Caco-2 (cell line): ENCODE data around the gene MR1. TPM values are rescaled to one million over a fixed set of nuclear protein-coding genes. Genes with fewer than 3 reads are reported as not detected.

ENCODE experiments used
- BruUV-seq: library from RNA; stranded (reverse); fragments of 400-500 nt; replicated peaks from 2 replicates; lab custom pipeline; 2021; lab: Mats Ljungman, UMichigan
- CTCF ChIA-PET: fragments of 300-600 bp; sonication (Branson Sonifier 250); formaldehyde crosslinking; loops from one replicate; lab custom pipeline; 2022; ENCODE audit warnings: antibody characterized with exemption; lab: Charles Lee
- POLR2A ChIA-PET: fragments of 300-600 bp; sonication (Branson Sonifier 250); formaldehyde crosslinking; loops from one replicate; lab custom pipeline; 2022; ENCODE audit warnings: antibody characterized with exemption; lab: Charles Lee
- DNase-seq, 2 experiments: peaks; one replicate each; pipeline versions ENCODE4 v3.0.0 to v3.0.0-alpha.2; 2020 to 2022
- H3K27me3 ChIP-seq: replicated peaks from 2 replicates; pipeline ENCODE4 v1.6.0; 2011; ENCODE audit warnings: low read length; ENCODE audit not compliant: control insufficient read depth, insufficient read depth
- H3K36me3 ChIP-seq: 2 replicates; pipeline ENCODE4 v1.5.1; 2011; ENCODE audit warnings: low read length; ENCODE audit not compliant: control insufficient read depth, insufficient read depth
- H3K4me1 ChIP-seq: fragments of 250-450 bp; sonication (Bioruptor Pico); 2 replicates; pipeline ENCODE4 v1.5.1; 2020; ENCODE audit warnings: mild to moderate bottlenecking
- H3K4me3 ChIP-seq: 2 replicates; pipeline ENCODE4 v1.5.1; 2011; ENCODE audit warnings: low read depth, mild to moderate bottlenecking, control low read depth, low read length
- H3K9me3 ChIP-seq: fragments of 250-450 bp; sonication (Bioruptor Pico); 2 replicates; pipeline ENCODE4 v1.5.1; 2020; ENCODE audit warnings: mild to moderate bottlenecking, moderate library complexity
- H3K27ac Mint-ChIP-seq: one replicate; pipeline ENCODE4 v1.8.0; 2022; ENCODE audit warnings: mixed read lengths; ENCODE audit not compliant: unreplicated experiment
- H3K27me3 Mint-ChIP-seq: one replicate; pipeline ENCODE4 v1.8.0; 2022; ENCODE audit warnings: mixed read lengths; ENCODE audit not compliant: insufficient read depth, unreplicated experiment
- H3K36me3 Mint-ChIP-seq: one replicate; pipeline ENCODE4 v1.8.0; 2022; ENCODE audit warnings: mild to moderate bottlenecking, mixed read lengths; ENCODE audit not compliant: insufficient read depth, unreplicated experiment
- H3K4me1 Mint-ChIP-seq: one replicate; pipeline ENCODE4 v1.8.0; 2022; ENCODE audit warnings: low read depth, mixed read lengths; ENCODE audit not compliant: unreplicated experiment
- H3K4me3 Mint-ChIP-seq: one replicate; pipeline ENCODE4 v1.8.0; 2022; ENCODE audit warnings: mild to moderate bottlenecking, moderate library complexity, mixed read lengths; ENCODE audit not compliant: unreplicated experiment
- H3K9me3 Mint-ChIP-seq: one replicate; pipeline ENCODE4 v1.8.0; 2022; ENCODE audit warnings: mixed read lengths; ENCODE audit not compliant: unreplicated experiment
- intact Hi-C: fragments of 100-400 bp; cut with micrococcal nuclease; formaldehyde crosslinking; loops from one replicate; pipeline ENCODE4 v1.10.0; 2022; ENCODE audit not compliant: unreplicated experiment
- total RNA-seq: library from RNA; stranded (reverse); gene quantifications from 2 replicates; pipeline ENCODE4 v1.2.3, GENCODE V29; 2022
- TF ChIP-seq, protein P1 (sequence below), 2 experiments: fragments of 200-600 bp in 1 of 2; IDR thresholded peaks; 1 replicate in 1 of 2; 2 replicates in 1 of 2; pipeline versions ENCODE4 v1.5.1 to v1.8.0; 2011 to 2022; ENCODE audit warnings: antibody characterized with exemption in 1 of 2, control low read depth in 1 of 2, inconsistent platforms in 1 of 2, low read depth in 1 of 2, low read length in 1 of 2, mild to moderate bottlenecking in 1 of 2, moderate library complexity in 1 of 2; ENCODE audit not compliant: insufficient read depth in 1 of 2, severe bottlenecking in 1 of 2, unreplicated experiment in 1 of 2

Gene MR1
- total RNA-seq, 1 experiment from 2014 or later: 2.5 TPM

DNA sequence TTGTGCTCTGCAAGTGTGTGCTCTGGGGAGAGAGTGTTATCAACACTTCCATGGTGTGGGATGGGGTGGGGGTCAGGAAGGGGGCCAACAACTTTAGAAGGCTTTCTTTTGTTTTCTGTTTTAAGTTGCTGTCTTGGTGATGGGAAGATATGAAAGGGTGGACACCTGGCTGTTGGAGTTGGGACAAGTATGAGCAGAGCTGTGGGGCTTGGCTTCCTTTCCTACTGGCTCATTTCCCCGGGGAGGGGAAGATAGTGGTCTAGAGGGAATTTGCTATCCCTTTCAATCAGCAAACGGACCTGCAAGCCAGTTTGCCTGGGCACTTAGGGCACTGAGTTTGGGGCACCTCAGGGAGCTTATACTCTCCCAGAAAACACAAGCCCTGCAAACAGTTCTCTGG, 73.9 kb downstream of the MR1 start:
- Mint-ChIP-seq H3K36me3 (peaks cover 19% of the 10 kb centered on the region), H3K4me1 (peaks cover 77% of the 10 kb centered on the region), H3K4me3 (no peak overlapping the region), H3K9me3 (no peaks in the 10 kb centered on the region), H3K27me3 (no peaks in the 10 kb centered on the region), H3K27ac (peak overlapping the region; percentile 90)
- intact Hi-C loops: loop anchor here (1.0 kb wide), 1 partner anchor 35 kb away; no protein-coding TSS in a partner anchor
- TF ChIP-seq, protein P1, sequence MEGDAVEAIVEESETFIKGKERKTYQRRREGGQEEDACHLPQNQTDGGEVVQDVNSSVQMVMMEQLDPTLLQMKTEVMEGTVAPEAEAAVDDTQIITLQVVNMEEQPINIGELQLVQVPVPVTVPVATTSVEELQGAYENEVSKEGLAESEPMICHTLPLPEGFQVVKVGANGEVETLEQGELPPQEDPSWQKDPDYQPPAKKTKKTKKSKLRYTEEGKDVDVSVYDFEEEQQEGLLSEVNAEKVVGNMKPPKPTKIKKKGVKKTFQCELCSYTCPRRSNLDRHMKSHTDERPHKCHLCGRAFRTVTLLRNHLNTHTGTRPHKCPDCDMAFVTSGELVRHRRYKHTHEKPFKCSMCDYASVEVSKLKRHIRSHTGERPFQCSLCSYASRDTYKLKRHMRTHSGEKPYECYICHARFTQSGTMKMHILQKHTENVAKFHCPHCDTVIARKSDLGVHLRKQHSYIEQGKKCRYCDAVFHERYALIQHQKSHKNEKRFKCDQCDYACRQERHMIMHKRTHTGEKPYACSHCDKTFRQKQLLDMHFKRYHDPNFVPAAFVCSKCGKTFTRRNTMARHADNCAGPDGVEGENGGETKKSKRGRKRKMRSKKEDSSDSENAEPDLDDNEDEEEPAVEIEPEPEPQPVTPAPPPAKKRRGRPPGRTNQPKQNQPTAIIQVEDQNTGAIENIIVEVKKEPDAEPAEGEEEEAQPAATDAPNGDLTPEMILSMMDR (IDR thresholded peaks at IDR 0.05; ENCODE audit: insufficient read depth in 1 of 2, low read depth in 1 of 2, low read length in 1 of 2, severe bottlenecking in 1 of 2, unreplicated experiment in 1 of 2): no peak
- peaks cover 58% of the 10 kb centered on the region for H3K4me1 ChIP-seq
- ChIA-PET CTCF (interaction anchor here (1.2 to 1.7 kb wide), 2 partner anchors 28 to 34 kb away, joined by 4 to 6 read pairs; no protein-coding TSS in a partner anchor), POLR2A (interaction anchor here (0.9 to 2.2 kb wide), 2 partner anchors 7 to 10 kb away, joined by 4 to 5 read pairs; no protein-coding TSS in a partner anchor)
- DNase-seq: no peak
- H3K9me3 ChIP-seq: no peaks in the 10 kb centered on the region
- H3K27me3 ChIP-seq: no peaks in the 10 kb centered on the region
- no peaks in the 10 kb centered on the region; the same call in 1 of the 2 replicates for H3K36me3 ChIP-seq
- no peak overlapping the region for H3K4me3 ChIP-seq
- BruUV-seq: no TSS peak

DNA sequence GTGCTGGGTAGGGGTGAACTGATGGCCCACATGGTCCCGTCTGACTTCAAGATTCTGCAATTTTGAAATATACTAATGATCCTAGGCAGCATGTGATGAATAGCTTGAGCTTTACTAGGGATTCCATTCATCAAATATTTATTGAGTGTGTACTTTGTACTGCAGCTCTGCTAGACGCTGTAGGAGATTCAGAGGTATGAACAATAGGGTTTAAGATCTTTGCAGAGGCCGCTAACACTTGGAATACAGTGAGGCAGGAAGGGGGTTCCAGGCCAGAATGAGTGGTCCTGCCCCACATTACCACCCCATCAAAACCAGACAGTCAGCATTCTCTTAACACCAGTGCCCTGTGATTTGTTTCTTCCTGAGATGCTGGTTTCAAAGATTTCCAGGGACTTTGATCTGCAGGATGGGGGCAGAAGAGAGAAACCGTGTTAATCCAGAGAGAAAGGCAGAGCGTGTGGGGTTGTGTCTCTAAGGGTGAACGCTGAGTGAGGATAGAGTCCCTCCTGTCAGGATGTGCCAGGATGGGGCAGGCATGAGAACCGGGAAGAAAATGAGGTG, 74.6 kb downstream of the MR1 start:
- Mint-ChIP-seq H3K4me3 (peak overlapping the region; percentile 41), H3K27me3 (no peaks in the 10 kb centered on the region)

DNA sequence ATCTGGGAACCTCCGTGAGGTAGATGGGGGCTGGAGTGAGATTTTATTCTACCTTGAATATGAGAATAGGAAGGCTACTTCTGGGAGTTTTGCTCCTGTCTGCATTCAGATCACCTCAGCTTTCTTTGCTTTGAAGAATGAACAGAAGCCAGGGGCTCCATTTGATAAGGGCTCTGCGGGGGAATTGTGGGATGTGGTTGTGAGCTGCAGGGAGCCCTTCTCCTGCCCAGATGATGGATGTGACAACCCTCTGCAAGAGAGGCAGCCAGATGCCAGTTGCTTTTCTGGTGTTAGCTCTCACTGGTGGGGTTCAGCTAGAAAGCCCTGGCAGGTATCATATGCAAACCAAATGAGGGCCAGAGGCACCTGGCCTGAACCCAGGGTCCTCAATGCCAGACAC, 76.2 kb downstream of the MR1 start:
- DNase-seq: no peak
- intact Hi-C loops: no loop called here
- no peak overlapping the region for H3K4me3 Mint-ChIP-seq
- H3K36me3 Mint-ChIP-seq: peaks cover 14% of the 10 kb centered on the region
- BruUV-seq: no TSS peak
- POLR2A ChIA-PET: no interaction called here
- TF ChIP-seq, protein P1 (IDR thresholded peaks at IDR 0.05; ENCODE audit: insufficient read depth in 1 of 2, low read depth in 1 of 2, low read length in 1 of 2, severe bottlenecking in 1 of 2, unreplicated experiment in 1 of 2): no peak
- H3K9me3 Mint-ChIP-seq: no peaks in the 10 kb centered on the region
- peaks cover 60% of the 10 kb centered on the region for H3K4me1 ChIP-seq
- no peaks in the 10 kb centered on the region for H3K9me3 ChIP-seq
- H3K36me3 ChIP-seq: no peaks in the 10 kb centered on the region; the same call in 1 of the 2 replicates
- no peaks in the 10 kb centered on the region for H3K27me3 ChIP-seq
- CTCF ChIA-PET: no interaction called here
- H3K4me1 Mint-ChIP-seq: peaks cover 75% of the 10 kb centered on the region
- H3K27ac Mint-ChIP-seq: peak overlapping the region; percentile 86
- no peak overlapping the region for H3K4me3 ChIP-seq
- no peaks in the 10 kb centered on the region for H3K27me3 Mint-ChIP-seq

More for the DNA sequence above, 74.6 kb downstream of the MR1 start:
- DNase-seq: peak in 1 of 2 experiments; percentile 43
- no TSS peak for BruUV-seq
- ChIA-PET CTCF (interaction anchor here (0.7 to 1.7 kb wide), 3 partner anchors 9 to 33 kb away, joined by 3 to 6 read pairs (median 4); no protein-coding TSS in a partner anchor), POLR2A (interaction anchor here (0.5 to 2.2 kb wide), 3 partner anchors 8 to 587 kb away, joined by 3 to 5 read pairs (median 4); no protein-coding TSS in a partner anchor)
- no peaks in the 10 kb centered on the region for H3K27me3 ChIP-seq
- no peak overlapping the region for H3K4me3 ChIP-seq
- H3K4me1 ChIP-seq: peaks cover 65% of the 10 kb centered on the region
- peaks cover 20% of the 10 kb centered on the region for H3K36me3 Mint-ChIP-seq
- intact Hi-C loops: loop anchor here (1.0 kb wide), 1 partner anchor 34 kb away; no protein-coding TSS in a partner anchor
- no peaks in the 10 kb centered on the region; the same call in 1 of the 2 replicates for H3K36me3 ChIP-seq
- peak overlapping the region; percentile 90 for H3K27ac Mint-ChIP-seq
- H3K9me3 Mint-ChIP-seq: no peaks in the 10 kb centered on the region
- no peaks in the 10 kb centered on the region for H3K9me3 ChIP-seq
- H3K4me1 Mint-ChIP-seq: peaks cover 72% of the 10 kb centered on the region
- TF ChIP-seq, protein P1 (IDR thresholded peaks at IDR 0.05; ENCODE audit: insufficient read depth in 1 of 2, low read depth in 1 of 2, low read length in 1 of 2, severe bottlenecking in 1 of 2, unreplicated experiment in 1 of 2): no peak

Other genes with a start within 250 kb of the MR1 start
- gene KIAA1614, start 121.1 kb upstream of the MR1 start, total RNA-seq: 0.26 and 0.29 TPM in 2 replicates
- gene STX6, start 11.1 kb upstream of the MR1 start, total RNA-seq: 20.5 TPM in 2 replicates
- 8.6 and 9.4 TPM in 2 replicates for gene IER5, start 54.7 kb downstream of the MR1 start, total RNA-seq